GM19438 (cell line): ENCODE results near the gene ATIC.

Experiments
- ATAC-seq: cut with Tn5 transposase; IDR thresholded peaks from one replicate; pipeline ENCODE4 v1.9.1; 2021; ENCODE audit warnings: low read depth; ENCODE audit not compliant: unreplicated experiment

Gene ATIC

GRCh38 chr2:215374002-215374401, 62.1 kb downstream of the ATIC start:
- no peak for ATAC-seq

- ATAC-seq, result no peak
Observed at GRCh38 chr2:215374642-215375466, 63.0 kb downstream of the ATIC start.

GRCh38 chr2:215375467-215375830, 63.6 kb downstream of the ATIC start:
- no peak for ATAC-seq

- ATAC-seq, result no peak
Observed at GRCh38 chr2:215376103-215376780, 64.4 kb downstream of the ATIC start.

GRCh38 chr2:215377283-215377682, 65.4 kb downstream of the ATIC start:
- ATAC-seq, result no peak

GRCh38 chr2:215378045-215378444, 66.2 kb downstream of the ATIC start:
- no peak for ATAC-seq

GRCh38 chr2:215379039-215379438, 67.2 kb downstream of the ATIC start:
- no peak for ATAC-seq

GRCh38 chr2:215379948-215380347, 68.1 kb downstream of the ATIC start:
- no peak for ATAC-seq

- ATAC-seq, result no peak
Observed at GRCh38 chr2:215380699-215381098, 68.8 kb downstream of the ATIC start.

- no peak for ATAC-seq
Observed at GRCh38 chr2:215382011-215382410, 70.2 kb downstream of the ATIC start.

GRCh38 chr2:215382480-215382879, 70.6 kb downstream of the ATIC start:
- ATAC-seq, result no peak

- no peak for ATAC-seq
Observed at GRCh38 chr2:215383652-215384279, 71.9 kb downstream of the ATIC start.

GRCh38 chr2:215384710-215385109, 72.9 kb downstream of the ATIC start:
- no peak for ATAC-seq

- ATAC-seq, result no peak
Observed at GRCh38 chr2:215386566-215386965, 74.7 kb downstream of the ATIC start.

GRCh38 chr2:215388002-215388728, 76.3 kb downstream of the ATIC start:
- no peak for ATAC-seq

- ATAC-seq, result no peak
Observed at GRCh38 chr2:215390550-215390913, 78.7 kb downstream of the ATIC start.

- no peak for ATAC-seq
Observed at GRCh38 chr2:215391531-215391930, 79.7 kb downstream of the ATIC start.

GRCh38 chr2:215392164-215392563, 80.3 kb downstream of the ATIC start:
- no peak for ATAC-seq

GRCh38 chr2:215392687-215393270, 80.9 kb downstream of the ATIC start:
- ATAC-seq, result no peak

GRCh38 chr2:215394102-215394805, 82.4 kb downstream of the ATIC start:
- ATAC-seq, result no peak
